ENCODE results near the gene RCHY1. TPM values are rescaled to one million over a fixed set of nuclear protein-coding genes. Genes with fewer than 3 reads are reported as not detected.

Gene RCHY1
- total RNA-seq, 1 donor from 2014 or later: 43.4 TPM

DNA sequence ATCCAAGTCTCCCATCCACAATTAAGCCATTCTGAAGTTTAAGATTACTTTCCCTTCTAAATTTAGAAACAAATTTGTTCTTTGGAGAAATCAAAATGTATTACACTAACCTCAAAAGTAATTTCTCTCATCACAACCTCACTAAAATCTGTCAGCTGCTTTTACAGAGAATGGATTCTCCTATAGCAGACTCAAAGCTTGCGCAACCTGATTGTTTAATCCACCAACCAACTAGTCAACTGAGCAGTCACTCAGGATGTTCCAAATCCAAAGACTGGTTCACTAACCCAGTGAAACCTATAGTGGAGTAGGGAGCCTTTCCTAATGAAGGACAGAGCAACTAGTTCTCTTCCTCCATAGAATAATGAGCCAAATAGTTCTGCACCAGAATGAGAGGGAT lies 44.3 kb downstream of the RCHY1 start:
- no peak for DNase-seq (ENCODE audit: low spot score)
- intact Hi-C loops (cut with DNase I): no loop called here

DNA sequence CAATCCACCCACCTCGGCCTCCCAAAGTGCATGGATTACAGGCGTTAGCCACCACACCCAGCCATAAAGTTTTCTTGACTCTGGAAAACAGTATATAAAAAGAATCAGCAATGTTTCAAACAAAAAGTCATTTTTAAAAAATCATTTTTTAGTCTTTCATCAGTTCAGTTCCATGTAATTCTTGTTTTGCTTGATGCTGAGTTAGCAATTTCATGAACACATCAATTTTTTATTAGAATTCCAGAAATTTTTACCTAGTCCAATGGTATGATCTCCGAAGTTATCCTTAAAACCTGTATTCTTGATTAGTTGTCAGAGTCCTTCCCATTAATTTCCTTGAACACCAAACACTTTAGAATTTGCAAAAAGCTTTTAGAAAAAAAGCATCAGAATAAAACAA lies 56.8 kb downstream of the RCHY1 start:
- intact Hi-C loops (cut with DNase I): no loop called here
- no peak for DNase-seq (ENCODE audit: low spot score)

DNA sequence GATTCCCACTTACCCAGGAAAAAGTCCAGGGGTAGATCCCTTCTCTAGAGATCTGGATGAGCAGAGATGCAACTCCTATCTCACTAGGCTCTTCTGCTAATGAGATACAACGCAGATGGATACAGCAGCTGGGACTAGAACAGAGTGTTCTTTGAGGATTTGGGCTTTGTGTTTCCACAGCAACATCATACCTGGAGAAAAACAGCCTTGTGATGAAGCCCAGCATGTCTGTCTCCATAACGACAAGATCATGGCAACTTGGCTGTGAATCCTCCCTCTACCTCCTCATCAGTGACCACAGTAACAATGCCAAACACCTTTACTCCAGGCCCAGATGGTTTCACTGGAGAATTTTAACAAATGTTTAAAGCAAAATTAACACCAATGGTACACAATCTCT lies 80.1 kb downstream of the RCHY1 start:
- intact Hi-C loops (cut with DNase I): no loop called here
- no peak for DNase-seq (ENCODE audit: low spot score)

- intact Hi-C loops (cut with DNase I): no loop called here
- DNase-seq (ENCODE audit: low spot score): no peak
Measured at GRCh38 chr4:75432683-75433082, 81.5 kb downstream of the RCHY1 start.

GRCh38 chr4:75429208-75429607 lies 85.0 kb downstream of the RCHY1 start:
- no peak for DNase-seq (ENCODE audit: low spot score)
- intact Hi-C loops (cut with DNase I): no loop called here

Other genes starting within 250 kb of the RCHY1 start
- 22.6 TPM for gene THAP6, start 70 bp upstream of the RCHY1 start, total RNA-seq
- not detected for gene ODAPH, start 41.7 kb upstream of the RCHY1 start, total RNA-seq
- 0.70 TPM for gene CDKL2, start 116.1 kb upstream of the RCHY1 start, total RNA-seq
- 78.3 TPM for gene G3BP2, start 159.0 kb upstream of the RCHY1 start, total RNA-seq
- 70.5 TPM for gene USO1, start 210.2 kb upstream of the RCHY1 start, total RNA-seq

Measured in cardiac septum (tissue), 1 donor.